BE2C (cell line): ENCODE results near the gene ARHGAP28.

Experiments used
- DNase-seq: peaks from one replicate; pipeline ENCODE4 v3.0.0-alpha.2; 2020
- H3K27me3 ChIP-seq: fragments of 250-450 bp; sonication (Bioruptor Pico); 2 replicates; pipeline ENCODE4 v1.5.1; 2020; ENCODE audit warnings: mild to moderate bottlenecking
- H3K36me3 ChIP-seq: fragments of 250-450 bp; sonication (Bioruptor Pico); 2 replicates; pipeline ENCODE4 v1.5.1; 2020; ENCODE audit warnings: mild to moderate bottlenecking
- H3K4me1 ChIP-seq: fragments of 250-450 bp; sonication (Bioruptor Pico); 2 replicates; pipeline ENCODE4 v1.5.1; 2020
- H3K4me3 ChIP-seq: 2 replicates; pipeline ENCODE4 v1.5.1; 2011; ENCODE audit warnings: low read depth, low read length
- H3K9me3 ChIP-seq: fragments of 250-450 bp; sonication (Bioruptor Pico); 2 replicates; pipeline ENCODE4 v1.5.1; 2020
- CTCF ChIP-seq: IDR thresholded peaks from 2 replicates; pipeline ENCODE4 v1.5.1; 2012; ENCODE audit warnings: mild to moderate bottlenecking, low read depth, low read length

The ARHGAP28 gene

GRCh38 chr18:6738622-6739021 lies 9.1 kb downstream of the ARHGAP28 start:
- no peaks in the 10 kb centered on the region for H3K27me3 ChIP-seq

GRCh38 chr18:6741232-6741663 lies 11.7 kb downstream of the ARHGAP28 start:
- Histone ChIP-seq H3K9me3 (no peaks in the 10 kb centered on the region), H3K36me3 (no peaks in the 10 kb centered on the region), H3K4me1 (no peaks in the 10 kb centered on the region), H3K27me3 (no peaks in the 10 kb centered on the region), H3K4me3 (no peak overlapping the region)
- DNase-seq = no peak
- no peak for TF ChIP-seq CTCF

More at GRCh38 chr18:6738622-6739021, 9.1 kb downstream of the ARHGAP28 start:
- Histone ChIP-seq H3K36me3 (no peaks in the 10 kb centered on the region), H3K4me3 (no peak overlapping the region), H3K4me1 (no peaks in the 10 kb centered on the region), H3K9me3 (no peaks in the 10 kb centered on the region)
- no peak for TF ChIP-seq CTCF
- no peak for DNase-seq

- no peak for TF ChIP-seq CTCF
- DNase-seq = no peak
- Histone ChIP-seq H3K36me3 (no peaks in the 10 kb centered on the region), H3K4me3 (no peak overlapping the region), H3K27me3 (no peaks in the 10 kb centered on the region), H3K4me1 (no peaks in the 10 kb centered on the region), H3K9me3 (no peaks in the 10 kb centered on the region)
Observed at GRCh38 chr18:6741786-6742185, 12.3 kb downstream of the ARHGAP28 start.

GRCh38 chr18:6743999-6744398 lies 14.5 kb downstream of the ARHGAP28 start:
- Histone ChIP-seq H3K27me3 (no peaks in the 10 kb centered on the region), H3K4me3 (no peak overlapping the region), H3K36me3 (no peaks in the 10 kb centered on the region), H3K4me1 (no peaks in the 10 kb centered on the region), H3K9me3 (no peaks in the 10 kb centered on the region)
- no peak for DNase-seq
- no peak for TF ChIP-seq CTCF

GRCh38 chr18:6744816-6745455 lies 15.4 kb downstream of the ARHGAP28 start:
- DNase-seq = no peak
- H3K27me3 ChIP-seq = no peaks in the 10 kb centered on the region
- H3K36me3 ChIP-seq = no peaks in the 10 kb centered on the region
- TF ChIP-seq CTCF = no peak
- no peaks in the 10 kb centered on the region for H3K9me3 ChIP-seq
- no peak overlapping the region for H3K4me3 ChIP-seq
- H3K4me1 ChIP-seq = no peaks in the 10 kb centered on the region

- Histone ChIP-seq H3K27me3 (no peaks in the 10 kb centered on the region), H3K9me3 (no peaks in the 10 kb centered on the region), H3K4me1 (no peaks in the 10 kb centered on the region), H3K36me3 (no peaks in the 10 kb centered on the region), H3K4me3 (no peak overlapping the region)
- no peak for TF ChIP-seq CTCF
- DNase-seq = no peak
Observed at GRCh38 chr18:6745504-6746031, 16.1 kb downstream of the ARHGAP28 start.
